Esophagus muscularis mucosa (tissue), 4 donors: ENCODE results near the gene AGXT2.

Source experiments
- CTCF ChIP-seq, 3 experiments: fragments of 200-600 bp in 2 of 3; fragments of 450-650 bp in 1 of 3; sonication (generic) in 2 of 3; IDR thresholded peaks; one replicate each; pipeline ENCODE4 v1.5.1; 2017 to 2019; ENCODE audit warnings: antibody characterized with exemption in 3 of 3, mild to moderate bottlenecking in 2 of 3, moderate library complexity in 1 of 3
- EP300 ChIP-seq: sonication (generic); formaldehyde crosslinking; IDR thresholded peaks from one replicate; pipeline ENCODE4 v1.6.1; 2017; ENCODE audit warnings: antibody characterized with exemption
- POLR2AphosphoS5 ChIP-seq, 2 donors: sonication (generic); formaldehyde crosslinking; IDR thresholded peaks; one replicate each; pipeline ENCODE4 v1.6.1; 2017; ENCODE audit warnings: antibody characterized with exemption in 2 of 2

- TF ChIP-seq CTCF (IDR thresholded peaks at IDR 0.05), result no peak
- no peak for TF ChIP-seq EP300
- TF ChIP-seq POLR2AphosphoS5 (IDR thresholded peaks at IDR 0.05), result no peak
These were observed 77.2 kb downstream of the AGXT2 start for GRCh38 chr5:34970552-34970951.
